Activated T-helper 17 cell treated with anti-CD3 and anti-CD28 coated beads, Interleukin-2, amount 50 U/mL, for 72 hours (primary cell): Measurements from ENCODE around the gene DDOST. TPM values are rescaled to one million over a fixed set of nuclear protein-coding genes. Genes with fewer than 3 reads are reported as not detected.

Experiments
- ATAC-seq: fragments of 150-1000 bp; cut with Tn5 transposase; replicated peaks from 2 replicates; pipeline ENCODE4 v1.10.0; 2021; ENCODE audit warnings: mild to moderate bottlenecking, moderate library complexity
- H3K27ac Mint-ChIP-seq: one replicate; pipeline ENCODE4 v1.8.0; 2022; ENCODE audit warnings: mixed read lengths
- H3K27me3 Mint-ChIP-seq: one replicate; pipeline ENCODE4 v1.8.0; 2022; ENCODE audit warnings: mixed read lengths
- H3K36me3 Mint-ChIP-seq: one replicate; pipeline ENCODE4 v1.8.0; 2022; ENCODE audit warnings: low read depth, mild to moderate bottlenecking, mixed read lengths
- H3K4me1 Mint-ChIP-seq: one replicate; pipeline ENCODE4 v1.8.0; 2022; ENCODE audit warnings: mixed read lengths
- H3K4me3 Mint-ChIP-seq: one replicate; pipeline ENCODE4 v1.8.0; 2022; ENCODE audit warnings: mild to moderate bottlenecking, mixed read lengths
- H3K9me3 Mint-ChIP-seq: one replicate; pipeline ENCODE4 v1.8.0; 2022; ENCODE audit warnings: mixed read lengths
- total RNA-seq, 2 donors: library from RNA; stranded (reverse); gene quantifications; one replicate each; pipeline ENCODE4 v1.2.3, GENCODE V29; 2022

Gene DDOST
- total RNA-seq, 2 donors from 2014 or later: 132 to 224 TPM

DNA sequence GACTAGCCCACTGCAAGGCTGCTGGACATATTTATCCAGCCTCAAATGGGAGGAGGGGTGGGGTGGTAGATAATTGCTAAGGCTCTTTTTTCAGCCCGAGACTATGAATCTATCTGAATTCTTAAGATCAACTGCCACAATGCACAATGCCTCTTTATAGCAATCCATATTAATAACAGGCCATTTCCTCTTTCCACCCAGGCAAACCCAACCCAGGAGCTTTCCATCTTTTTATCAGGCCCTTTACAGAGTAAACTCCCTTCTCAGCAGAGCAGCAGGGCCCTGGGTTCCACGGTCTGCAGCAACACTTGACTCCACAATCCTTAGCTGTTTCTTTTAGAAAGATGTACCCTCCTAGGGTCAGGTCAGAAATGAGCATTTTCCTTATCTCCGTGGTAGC is 806 bp downstream of the DDOST start:
- Mint-ChIP-seq H3K36me3 (peaks cover 60% of the 10 kb centered on the region), H3K4me3 (peak overlapping the region; percentile 94), H3K4me1 (peaks cover 26% of the 10 kb centered on the region), H3K27me3 (no peaks in the 10 kb centered on the region), H3K27ac (peak overlapping the region; percentile 91), H3K9me3 (no peaks in the 10 kb centered on the region)
- ATAC-seq: no peak

DNA sequence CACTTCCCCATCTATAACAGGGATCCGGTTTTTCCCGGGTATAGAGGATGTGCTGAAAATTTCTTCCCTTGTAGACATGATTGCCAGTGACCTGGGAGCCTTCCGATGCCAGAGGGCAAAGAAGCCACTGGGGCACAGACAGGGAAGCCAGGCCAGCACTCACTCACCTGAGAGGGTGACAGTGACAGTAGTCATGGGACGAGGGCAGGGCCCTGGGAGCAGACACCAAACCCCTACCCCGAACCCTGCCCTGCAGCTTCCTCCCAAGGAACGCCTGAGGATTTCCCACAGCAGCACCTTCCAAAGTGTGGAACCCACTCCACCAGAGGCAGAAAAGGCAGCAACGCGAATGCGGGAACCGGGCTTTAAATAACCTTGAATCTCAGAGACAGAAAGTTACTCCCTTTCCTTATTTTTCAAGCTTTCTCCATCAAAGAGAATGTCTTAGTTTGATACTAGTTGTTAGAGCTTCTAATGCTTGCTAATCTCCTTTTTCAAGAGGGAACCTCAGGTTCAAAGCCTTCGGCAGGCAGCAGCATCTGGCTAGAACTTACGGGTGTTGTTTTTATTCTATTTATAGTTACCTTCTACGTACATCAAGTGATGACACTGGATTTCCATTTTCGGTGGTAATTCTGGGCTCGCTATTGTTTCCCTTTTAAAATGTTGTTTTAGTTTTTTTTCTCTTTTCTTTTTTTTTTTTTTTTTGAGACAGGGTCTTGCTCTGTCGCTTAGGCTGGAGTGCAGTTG is 2.8 kb downstream of the DDOST start:
- no peak for ATAC-seq
- no peaks in the 10 kb centered on the region for H3K27me3 Mint-ChIP-seq
- H3K4me3 Mint-ChIP-seq: peak overlapping the region; percentile 94
- H3K36me3 Mint-ChIP-seq: peaks cover 81% of the 10 kb centered on the region
- peak overlapping the region; percentile 91 for H3K27ac Mint-ChIP-seq
- peaks cover 26% of the 10 kb centered on the region for H3K4me1 Mint-ChIP-seq
- no peaks in the 10 kb centered on the region for H3K9me3 Mint-ChIP-seq

- Mint-ChIP-seq H3K4me1 (peaks cover 18% of the 10 kb centered on the region), H3K27ac (peak overlapping the region; percentile 91), H3K9me3 (no peaks in the 10 kb centered on the region), H3K4me3 (no peak overlapping the region), H3K27me3 (no peaks in the 10 kb centered on the region), H3K36me3 (peaks cover 94% of the 10 kb centered on the region)
- no peak for ATAC-seq
Measured at GRCh38 chr1:20657024-20657423, 4.1 kb downstream of the DDOST start.

DNA sequence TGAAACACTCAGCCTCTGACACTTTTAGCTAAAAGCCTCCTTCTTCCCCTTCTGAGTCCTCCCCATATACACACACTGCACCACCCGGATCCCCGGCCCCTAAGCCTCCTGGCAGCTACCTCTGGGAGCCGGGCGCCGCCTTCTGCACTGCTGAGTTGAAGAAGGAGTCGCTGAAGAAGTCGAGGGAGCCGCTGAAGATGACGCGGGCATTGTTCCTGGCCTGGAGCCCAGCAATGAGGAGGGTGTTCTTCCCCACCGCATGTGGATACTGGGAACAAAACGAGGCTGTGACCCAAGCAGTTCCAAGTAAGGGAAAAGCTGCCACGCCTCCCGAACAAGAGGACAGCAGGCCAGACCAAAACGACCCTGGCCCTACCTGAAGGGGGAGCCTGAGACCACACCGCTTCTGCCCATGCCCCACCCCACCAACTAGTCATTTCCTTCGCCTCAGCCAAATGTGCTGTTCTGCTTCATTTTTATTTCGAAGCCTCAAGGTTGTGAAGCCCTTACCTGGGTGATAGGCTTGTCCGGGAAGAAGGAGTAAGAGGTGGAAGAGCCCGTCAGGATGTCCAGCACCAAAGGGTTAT is 7.0 kb downstream of the DDOST start:
- ATAC-seq: no peak
- Mint-ChIP-seq H3K4me3 (no peak overlapping the region), H3K9me3 (no peaks in the 10 kb centered on the region), H3K27me3 (no peaks in the 10 kb centered on the region), H3K4me1 (peaks cover 3% of the 10 kb centered on the region), H3K27ac (no peak overlapping the region), H3K36me3 (peaks cover 100% of the 10 kb centered on the region)

DNA sequence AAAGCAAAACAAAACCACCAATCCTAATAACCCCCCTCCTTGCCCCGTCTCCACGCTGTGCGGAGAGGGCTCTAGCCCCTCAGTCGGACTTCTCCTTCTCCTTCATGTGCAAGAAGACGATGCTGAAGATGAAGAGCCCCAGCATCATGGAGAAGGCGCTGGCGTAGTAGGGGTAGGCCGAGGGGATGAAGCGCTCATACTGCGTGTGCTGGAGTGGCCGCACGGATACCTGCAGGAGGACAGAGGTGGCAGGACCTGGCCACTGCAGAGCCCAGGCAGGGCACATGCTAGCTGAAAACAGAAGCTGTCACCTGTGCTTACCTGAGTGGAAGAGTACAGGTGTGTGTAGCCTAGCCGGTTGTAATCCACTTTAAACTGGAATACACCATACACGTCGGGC is 8.9 kb downstream of the DDOST start:
- ATAC-seq: no peak
- no peaks in the 10 kb centered on the region for H3K27me3 Mint-ChIP-seq
- peaks cover 97% of the 10 kb centered on the region for H3K36me3 Mint-ChIP-seq
- H3K4me3 Mint-ChIP-seq: no peak overlapping the region
- H3K9me3 Mint-ChIP-seq: no peaks in the 10 kb centered on the region
- H3K4me1 Mint-ChIP-seq: no peaks in the 10 kb centered on the region
- no peak overlapping the region for H3K27ac Mint-ChIP-seq

DNA sequence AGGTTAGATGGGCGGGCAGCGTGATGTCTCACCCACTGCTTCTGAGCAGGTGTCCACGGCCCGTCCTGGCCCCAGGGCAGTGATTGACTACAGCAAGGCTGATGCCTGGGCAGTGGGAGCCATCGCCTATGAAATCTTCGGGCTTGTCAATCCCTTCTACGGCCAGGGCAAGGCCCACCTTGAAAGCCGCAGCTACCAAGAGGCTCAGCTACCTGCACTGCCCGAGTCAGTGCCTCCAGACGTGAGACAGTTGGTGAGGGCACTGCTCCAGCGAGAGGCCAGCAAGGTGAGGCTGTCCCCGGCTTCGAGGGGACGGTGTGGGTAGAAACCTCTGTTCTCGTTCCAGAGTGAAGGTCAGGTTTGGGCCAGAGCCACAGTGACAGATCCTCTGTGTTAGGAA is 12.2 kb downstream of the DDOST start:
- Mint-ChIP-seq H3K9me3 (no peaks in the 10 kb centered on the region), H3K27ac (peak overlapping the region; percentile 38), H3K27me3 (no peaks in the 10 kb centered on the region), H3K4me1 (no peaks in the 10 kb centered on the region), H3K4me3 (no peak overlapping the region), H3K36me3 (peaks cover 64% of the 10 kb centered on the region)
- ATAC-seq: no peak

- no peak for ATAC-seq
- no peaks in the 10 kb centered on the region for H3K27me3 Mint-ChIP-seq
- peaks cover 59% of the 10 kb centered on the region for H3K36me3 Mint-ChIP-seq
- H3K4me3 Mint-ChIP-seq: no peak overlapping the region
- H3K27ac Mint-ChIP-seq: no peak overlapping the region
- no peaks in the 10 kb centered on the region for H3K9me3 Mint-ChIP-seq
- H3K4me1 Mint-ChIP-seq: no peaks in the 10 kb centered on the region
Measured at GRCh38 chr1:20648438-20648837, 12.7 kb downstream of the DDOST start.

DNA sequence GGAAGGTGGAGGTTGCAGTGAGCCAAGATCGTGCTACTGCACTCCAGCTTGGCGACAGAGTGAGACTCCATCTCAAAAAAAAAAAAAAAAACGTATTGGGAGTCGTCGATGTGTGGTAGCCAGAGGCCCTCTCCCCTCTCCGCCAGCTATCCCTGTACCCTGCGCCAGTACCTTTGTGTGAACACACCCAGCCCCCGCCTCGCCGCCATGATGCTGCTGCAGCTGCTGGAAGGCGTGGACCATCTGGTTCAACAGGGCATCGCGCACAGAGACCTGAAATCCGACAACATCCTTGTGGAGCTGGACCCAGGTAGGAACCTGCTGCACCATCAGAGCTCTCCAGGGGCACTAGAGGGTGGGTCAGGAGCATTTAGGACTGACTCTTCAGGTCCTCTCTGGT is 15.8 kb downstream of the DDOST start:
- Mint-ChIP-seq H3K27ac (no peak overlapping the region), H3K4me1 (no peaks in the 10 kb centered on the region), H3K36me3 (peaks cover 29% of the 10 kb centered on the region), H3K27me3 (no peaks in the 10 kb centered on the region), H3K9me3 (no peaks in the 10 kb centered on the region), H3K4me3 (no peak overlapping the region)
- ATAC-seq: no peak

DNA sequence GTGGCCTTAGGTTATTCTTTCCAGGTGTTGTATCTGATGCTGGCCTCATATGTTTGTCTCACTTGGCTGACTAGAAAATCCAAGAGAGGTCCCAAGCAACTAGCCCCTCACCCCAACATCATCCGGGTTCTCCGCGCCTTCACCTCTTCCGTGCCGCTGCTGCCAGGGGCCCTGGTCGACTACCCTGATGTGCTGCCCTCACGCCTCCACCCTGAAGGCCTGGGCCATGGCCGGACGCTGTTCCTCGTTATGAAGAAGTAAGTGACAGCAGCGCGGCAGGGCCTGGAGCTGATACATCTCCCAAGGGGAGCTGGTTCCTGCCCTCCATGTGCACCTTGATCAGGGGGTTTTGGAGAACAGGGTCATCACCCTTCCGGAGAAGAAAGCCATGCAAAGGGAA is 16.8 kb downstream of the DDOST start:
- Mint-ChIP-seq H3K4me1 (no peaks in the 10 kb centered on the region), H3K27ac (no peak overlapping the region), H3K9me3 (no peaks in the 10 kb centered on the region), H3K4me3 (no peak overlapping the region), H3K36me3 (peaks cover 19% of the 10 kb centered on the region), H3K27me3 (no peaks in the 10 kb centered on the region)
- no peak for ATAC-seq

- no peak for ATAC-seq
- H3K36me3 Mint-ChIP-seq: peaks cover 14% of the 10 kb centered on the region
- H3K27me3 Mint-ChIP-seq: no peaks in the 10 kb centered on the region
- H3K4me1 Mint-ChIP-seq: no peaks in the 10 kb centered on the region
- H3K9me3 Mint-ChIP-seq: no peaks in the 10 kb centered on the region
- no peak overlapping the region for H3K4me3 Mint-ChIP-seq
- no peak overlapping the region for H3K27ac Mint-ChIP-seq
Measured at GRCh38 chr1:20643080-20643479, 18.1 kb downstream of the DDOST start.

DNA sequence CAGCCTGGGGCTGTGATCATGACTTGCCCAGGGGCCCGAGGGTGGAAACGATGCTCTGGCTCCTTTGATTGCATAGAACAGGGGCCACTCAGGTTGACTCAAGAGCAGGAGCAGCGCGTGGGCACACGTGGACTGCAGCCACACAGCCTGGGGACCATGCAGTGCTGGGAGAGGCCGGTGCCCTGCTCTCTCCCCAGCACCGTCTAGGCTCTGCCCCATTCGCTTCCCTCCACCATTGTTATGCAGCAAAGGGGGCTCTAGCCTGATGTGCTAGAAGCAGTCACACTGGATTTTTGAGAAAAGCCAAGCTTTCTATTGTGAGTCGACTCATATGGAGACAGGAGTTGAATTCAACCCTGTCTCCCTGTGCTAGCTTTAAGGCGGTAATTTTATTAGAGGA is 19.2 kb downstream of the DDOST start:
- peaks cover 8% of the 10 kb centered on the region for H3K36me3 Mint-ChIP-seq
- H3K4me1 Mint-ChIP-seq: no peaks in the 10 kb centered on the region
- no peaks in the 10 kb centered on the region for H3K27me3 Mint-ChIP-seq
- no peak overlapping the region for H3K4me3 Mint-ChIP-seq
- no peaks in the 10 kb centered on the region for H3K9me3 Mint-ChIP-seq
- no peak overlapping the region for H3K27ac Mint-ChIP-seq
- no peak for ATAC-seq

DNA sequence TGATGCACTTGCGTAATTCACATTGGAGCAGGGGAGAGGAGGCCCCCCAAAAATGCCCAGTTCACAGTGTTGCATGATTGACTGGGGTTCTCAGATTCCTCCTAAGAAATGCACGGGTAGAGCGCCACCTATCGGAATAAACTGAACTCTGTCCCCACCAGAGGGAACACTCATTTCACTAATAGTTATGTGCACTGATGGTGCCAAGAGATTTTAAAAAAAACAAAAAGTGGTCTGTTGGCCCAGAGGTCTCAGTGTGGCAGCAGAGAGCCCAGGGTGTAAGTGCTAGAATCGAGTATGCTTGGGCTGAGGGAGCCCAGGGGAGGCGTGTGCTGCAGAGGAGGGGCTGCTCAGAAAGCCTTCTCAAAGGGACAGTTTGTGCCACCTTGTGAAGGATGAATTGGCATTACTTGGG is 21.0 kb downstream of the DDOST start:
- peak; percentile 83 for ATAC-seq
- H3K27ac Mint-ChIP-seq: no peak overlapping the region

DNA sequence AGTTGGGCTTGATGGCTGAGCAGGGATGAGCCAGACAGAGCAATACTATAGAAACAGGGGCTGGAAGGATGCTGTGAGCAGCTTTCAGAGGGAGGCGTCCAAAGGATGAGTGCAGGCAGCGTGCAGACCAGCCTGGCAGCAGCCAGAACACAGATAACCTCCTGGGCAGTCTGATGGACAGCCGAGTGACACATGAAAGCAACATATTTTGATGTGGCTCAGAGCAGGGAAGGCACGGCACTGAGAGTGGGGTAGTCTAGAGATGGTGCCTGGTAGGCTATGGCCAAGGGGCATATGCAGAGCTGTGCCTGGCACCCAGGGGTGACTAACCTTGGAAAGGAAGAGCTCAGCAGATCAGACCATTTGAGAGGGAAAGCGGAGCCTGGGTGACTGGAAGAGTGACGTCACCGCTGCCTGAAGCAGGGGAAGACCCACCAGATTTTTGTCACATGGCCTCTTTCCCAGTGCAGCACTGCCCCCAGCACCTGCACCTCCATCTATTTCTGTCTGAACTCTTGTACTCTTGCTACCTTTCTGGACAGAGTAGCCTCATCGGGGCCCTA is 24.3 kb downstream of the DDOST start:
- H3K27me3 Mint-ChIP-seq: no peaks in the 10 kb centered on the region
- H3K4me1 Mint-ChIP-seq: no peaks in the 10 kb centered on the region
- H3K27ac Mint-ChIP-seq: peak overlapping the region; percentile 71
- peaks cover 8% of the 10 kb centered on the region for H3K36me3 Mint-ChIP-seq
- no peaks in the 10 kb centered on the region for H3K9me3 Mint-ChIP-seq
- no peak overlapping the region for H3K4me3 Mint-ChIP-seq
- no peak for ATAC-seq

More for the DNA sequence above, 21.0 kb downstream of the DDOST start:
- no peak overlapping the region for H3K4me3 Mint-ChIP-seq
- H3K4me1 Mint-ChIP-seq: no peaks in the 10 kb centered on the region
- no peaks in the 10 kb centered on the region for H3K27me3 Mint-ChIP-seq
- H3K36me3 Mint-ChIP-seq: peaks cover 8% of the 10 kb centered on the region
- H3K9me3 Mint-ChIP-seq: no peaks in the 10 kb centered on the region

GRCh38 chr1:20634594-20635084 is 26.5 kb downstream of the DDOST start:
- Mint-ChIP-seq H3K27me3 (no peaks in the 10 kb centered on the region), H3K4me1 (no peaks in the 10 kb centered on the region), H3K27ac (peak overlapping the region; percentile 81), H3K4me3 (peak overlapping the region; percentile 88), H3K9me3 (no peaks in the 10 kb centered on the region), H3K36me3 (peaks cover 8% of the 10 kb centered on the region)
- ATAC-seq: peak; percentile 42

DNA sequence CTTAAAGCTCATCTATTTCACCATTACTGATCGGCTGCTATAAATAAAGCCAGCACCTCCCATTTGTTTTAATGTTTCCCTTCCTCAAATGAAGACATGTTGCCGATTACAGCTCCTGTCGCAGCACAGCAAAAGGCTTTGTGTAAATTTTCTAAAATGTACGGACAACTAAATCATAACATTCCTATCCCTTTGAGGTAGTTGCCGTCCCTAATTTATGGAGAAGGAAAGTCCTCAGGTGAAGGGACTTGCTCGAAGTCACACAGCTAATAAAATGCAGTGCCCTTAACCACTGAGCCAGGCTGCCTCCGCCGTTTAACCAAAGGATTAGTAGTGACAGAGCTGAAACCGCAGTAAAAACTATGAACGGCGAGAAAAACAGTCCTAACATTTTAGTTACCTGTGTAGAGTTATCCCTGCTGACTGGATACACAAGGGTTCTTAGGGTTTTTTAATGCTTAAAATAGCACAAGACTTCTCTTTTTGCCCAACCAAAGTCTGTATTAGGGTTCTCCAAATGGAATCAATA is 27.0 kb downstream of the DDOST start:
- no peaks in the 10 kb centered on the region for H3K9me3 Mint-ChIP-seq
- H3K4me1 Mint-ChIP-seq: no peaks in the 10 kb centered on the region
- peak; percentile 55 for ATAC-seq
- H3K27me3 Mint-ChIP-seq: no peaks in the 10 kb centered on the region
- H3K4me3 Mint-ChIP-seq: peak overlapping the region; percentile 88
- H3K36me3 Mint-ChIP-seq: peaks cover 7% of the 10 kb centered on the region
- peak overlapping the region; percentile 81 for H3K27ac Mint-ChIP-seq
